HG03571 (cell line): ENCODE results near the gene HTR4.

Experiments
- ATAC-seq: cut with Tn5 transposase; IDR thresholded peaks from one replicate; pipeline ENCODE4 v1.9.1; 2021; ENCODE audit not compliant: unreplicated experiment

HTR4 gene

GRCh38 chr5:148438933-148439332, 215.4 kb downstream of the HTR4 start:
- no peak for ATAC-seq

GRCh38 chr5:148437249-148437648, 217.1 kb downstream of the HTR4 start:
- no peak for ATAC-seq

DNA sequence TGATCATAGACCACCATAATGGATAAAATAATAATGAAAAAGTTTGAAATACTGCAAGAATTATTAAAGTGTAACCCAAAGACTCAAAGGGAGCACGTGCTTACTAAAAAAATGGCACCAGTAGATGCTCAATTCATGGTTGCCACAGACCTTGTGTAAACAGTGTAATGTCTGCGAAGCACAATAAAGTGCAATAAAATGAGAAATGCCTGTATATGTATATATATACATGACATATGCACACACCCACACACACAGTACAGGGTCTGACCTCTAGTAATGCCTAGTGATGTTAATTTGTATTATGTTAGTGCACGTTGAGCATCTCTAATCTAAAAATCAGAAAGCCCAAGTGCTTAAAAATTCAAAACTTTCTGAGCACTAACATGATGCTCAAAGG, 218.3 kb downstream of the HTR4 start:
- ATAC-seq, result no peak

- ATAC-seq, result no peak
Measured at GRCh38 chr5:148433826-148434225, 220.5 kb downstream of the HTR4 start.
